GM10847 (cell line): ENCODE measurements around the gene SATB2.

ENCODE experiments used
- POLR2A ChIP-seq: IDR thresholded peaks from 2 replicates; pipeline ENCODE4 v1.6.1; 2011; ENCODE audit not compliant: insufficient read length; ENCODE audit errors: extremely low read depth

Gene SATB2

GRCh38 chr2:199469514-199470360 is 12.0 kb upstream of the SATB2 start:
- TF ChIP-seq POLR2A: no peak

GRCh38 chr2:199468561-199469513 is 11.1 kb upstream of the SATB2 start:
- TF ChIP-seq POLR2A: no peak

GRCh38 chr2:199467066-199467822 is 9.5 kb upstream of the SATB2 start:
- no peak for TF ChIP-seq POLR2A

GRCh38 chr2:199466692-199467065 is 8.9 kb upstream of the SATB2 start:
- no peak for TF ChIP-seq POLR2A

- TF ChIP-seq POLR2A: no peak
These were observed 8.4 kb upstream of the SATB2 start for GRCh38 chr2:199465988-199466691.

- TF ChIP-seq POLR2A: no peak
These were observed 7.7 kb upstream of the SATB2 start for GRCh38 chr2:199465390-199465789.

- no peak for TF ChIP-seq POLR2A
These were observed 7.0 kb upstream of the SATB2 start for GRCh38 chr2:199464606-199465352.

- no peak for TF ChIP-seq POLR2A
These were observed 6.2 kb upstream of the SATB2 start for GRCh38 chr2:199463708-199464605.

- TF ChIP-seq POLR2A: no peak
These were observed 5.4 kb upstream of the SATB2 start for GRCh38 chr2:199462956-199463692.

- no peak for TF ChIP-seq POLR2A
These were observed 4.7 kb upstream of the SATB2 start for GRCh38 chr2:199462347-199462955.

- no peak for TF ChIP-seq POLR2A
These were observed 4.1 kb upstream of the SATB2 start for GRCh38 chr2:199461711-199462346.
